Activated T-helper 1 cell treated with anti-CD3 and anti-CD28 coated beads, Interleukin-12 subunit alpha, Interleukin-12 subunit beta, Interleukin-2, Interleukin-4 antibody, amounts not matched to agents 30 ng/mL and 10 ng/mL and 1 ng/mL, durations not matched to agents 14 hours and 24 hours and 36 hours (primary cell): ENCODE results near the gene NTNG1. TPM values are rescaled to one million over a fixed set of nuclear protein-coding genes. Genes with fewer than 3 reads are reported as not detected.

Experiments used
- DNase-seq: peaks from one replicate; pipeline ENCODE4 v3.0.0; 2021; ENCODE audit warnings: low spot score
- H3K27ac Mint-ChIP-seq: one replicate; pipeline ENCODE4 v1.8.0; 2021; ENCODE audit warnings: mild to moderate bottlenecking, mixed read lengths
- H3K27me3 Mint-ChIP-seq: one replicate; pipeline ENCODE4 v1.8.0; 2022; ENCODE audit warnings: mild to moderate bottlenecking, moderate library complexity, mixed read lengths; ENCODE audit not compliant: insufficient read depth
- H3K36me3 Mint-ChIP-seq: one replicate; pipeline ENCODE4 v1.8.0; 2021; ENCODE audit warnings: low read depth, mixed read lengths
- H3K4me1 Mint-ChIP-seq: one replicate; pipeline ENCODE4 v1.8.0; 2021; ENCODE audit warnings: low read depth, mixed read lengths
- H3K4me3 Mint-ChIP-seq: one replicate; pipeline ENCODE4 v1.8.0; 2021; ENCODE audit warnings: mild to moderate bottlenecking, moderate library complexity, mixed read lengths
- H3K9me3 Mint-ChIP-seq: one replicate; pipeline ENCODE4 v1.8.0; 2021; ENCODE audit warnings: mixed read lengths
- intact Hi-C: fragments of 100-400 bp; cut with micrococcal nuclease; formaldehyde crosslinking; loops from one replicate; pipeline ENCODE4 v1.15.1; 2024
- total RNA-seq: library from RNA; stranded (reverse); gene quantifications from 2 replicates; pipeline ENCODE4 v1.2.3, GENCODE V29; 2022

Gene NTNG1
- total RNA-seq, 1 donor from 2014 or later = not detected

DNA sequence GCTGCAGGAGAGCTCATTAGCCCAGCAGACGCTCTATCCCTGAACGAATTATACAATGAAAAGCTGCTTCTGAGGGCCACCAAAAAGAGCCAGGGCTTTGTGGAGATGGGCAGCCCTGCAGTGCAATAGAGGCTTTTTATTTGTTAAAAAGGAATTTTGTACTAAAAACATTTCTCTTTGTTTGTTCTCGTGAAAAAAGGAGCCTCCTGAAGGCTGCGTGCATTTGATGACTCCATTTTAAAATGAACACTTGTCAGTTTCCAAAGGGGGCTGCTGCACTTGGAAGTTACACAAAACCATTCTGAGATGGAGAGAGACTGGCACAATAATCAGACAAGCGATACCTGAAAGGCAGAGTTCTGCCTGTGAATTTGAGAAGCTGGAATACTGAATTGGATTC is 202.8 kb downstream of the NTNG1 start:
- no peak for DNase-seq
- intact Hi-C loops = no loop called here
- Mint-ChIP-seq H3K36me3 (no peaks in the 10 kb centered on the region), H3K27ac (no peak overlapping the region), H3K27me3 (peaks cover 4% of the 10 kb centered on the region), H3K4me3 (no peak overlapping the region), H3K4me1 (no peaks in the 10 kb centered on the region), H3K9me3 (no peaks in the 10 kb centered on the region)

- DNase-seq = no peak
- Mint-ChIP-seq H3K36me3 (no peaks in the 10 kb centered on the region), H3K9me3 (no peaks in the 10 kb centered on the region), H3K27me3 (peaks cover 4% of the 10 kb centered on the region), H3K4me1 (no peaks in the 10 kb centered on the region), H3K27ac (no peak overlapping the region), H3K4me3 (no peak overlapping the region)
- intact Hi-C loops = no loop called here
Measured at GRCh38 chr1:107344268-107344760, 203.5 kb downstream of the NTNG1 start.

DNA sequence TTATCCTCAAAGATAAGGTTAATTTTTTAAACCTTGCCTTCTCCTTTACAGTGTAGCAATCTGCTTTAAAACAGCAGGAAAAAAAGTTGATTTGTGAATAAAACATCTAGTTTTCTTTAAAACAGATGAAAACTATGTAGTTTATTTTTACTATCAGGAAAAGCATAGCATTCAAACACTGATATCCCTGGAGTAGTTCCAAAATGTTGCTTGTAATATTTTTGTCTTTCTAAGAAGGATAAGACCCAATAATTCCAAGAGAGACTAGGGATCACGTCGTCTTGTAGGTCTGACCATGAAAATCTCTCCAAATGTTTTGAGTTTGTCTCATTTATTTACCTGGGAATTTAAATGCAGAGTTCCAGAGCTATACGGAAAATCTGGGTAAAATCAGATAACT is 204.0 kb downstream of the NTNG1 start:
- DNase-seq = no peak
- H3K9me3 Mint-ChIP-seq = no peaks in the 10 kb centered on the region

GRCh38 chr1:107352850-107353249 is 212.0 kb downstream of the NTNG1 start:
- Mint-ChIP-seq H3K4me3 (no peak overlapping the region), H3K4me1 (no peaks in the 10 kb centered on the region), H3K9me3 (no peaks in the 10 kb centered on the region), H3K27ac (no peak overlapping the region), H3K36me3 (no peaks in the 10 kb centered on the region), H3K27me3 (no peaks in the 10 kb centered on the region)
- DNase-seq = no peak
- intact Hi-C loops = no loop called here

More for the DNA sequence above, 204.0 kb downstream of the NTNG1 start:
- Mint-ChIP-seq H3K4me3 (no peak overlapping the region), H3K27ac (no peak overlapping the region), H3K27me3 (peaks cover 4% of the 10 kb centered on the region), H3K4me1 (no peaks in the 10 kb centered on the region), H3K36me3 (no peaks in the 10 kb centered on the region)
- intact Hi-C loops = no loop called here

GRCh38 chr1:107357376-107357775 is 216.5 kb downstream of the NTNG1 start:
- no peaks in the 10 kb centered on the region for H3K9me3 Mint-ChIP-seq
- no peak for DNase-seq
- peaks cover 2% of the 10 kb centered on the region for H3K27me3 Mint-ChIP-seq
- H3K4me1 Mint-ChIP-seq = no peaks in the 10 kb centered on the region
- intact Hi-C loops = no loop called here
- H3K36me3 Mint-ChIP-seq = no peaks in the 10 kb centered on the region
- no peak overlapping the region for H3K4me3 Mint-ChIP-seq
- H3K27ac Mint-ChIP-seq = no peak overlapping the region

DNA sequence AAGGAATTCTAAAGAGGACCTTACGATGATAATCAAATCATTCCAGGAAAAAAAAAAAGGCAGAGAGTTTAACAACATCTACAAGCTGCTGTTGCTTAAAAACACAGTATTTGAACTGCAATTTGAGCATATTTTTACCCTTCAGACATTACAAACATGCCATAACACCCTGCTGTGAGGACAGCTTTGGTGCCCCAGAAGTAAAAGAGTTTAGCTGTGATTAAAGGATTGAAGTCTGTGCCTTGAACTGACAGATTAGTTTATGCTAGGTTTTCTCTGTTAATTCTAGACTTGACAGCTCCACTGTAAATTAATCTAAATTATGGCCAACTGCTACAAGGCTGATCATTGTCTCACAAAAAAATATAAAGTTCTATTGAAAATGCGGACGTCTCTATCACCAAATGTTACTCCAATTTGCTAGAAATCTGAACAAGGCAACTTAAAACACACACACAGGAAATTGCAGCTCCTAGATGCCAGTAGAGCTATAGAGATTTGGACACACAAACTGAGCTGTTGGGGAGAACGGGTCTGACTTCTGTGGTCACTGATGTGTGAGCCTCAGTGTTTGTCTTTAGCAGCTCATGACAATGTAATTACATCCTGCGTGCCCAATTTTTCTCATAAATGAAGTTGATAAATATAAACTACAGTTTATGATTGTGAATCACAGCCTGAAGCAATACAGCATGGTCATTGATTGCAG is 217.9 kb downstream of the NTNG1 start:
- no peak for DNase-seq
- intact Hi-C loops = no loop called here
- H3K4me1 Mint-ChIP-seq = no peaks in the 10 kb centered on the region

GRCh38 chr1:107359472-107360241 is 218.8 kb downstream of the NTNG1 start:
- Mint-ChIP-seq H3K27me3 (peaks cover 2% of the 10 kb centered on the region), H3K4me3 (no peak overlapping the region), H3K27ac (no peak overlapping the region), H3K36me3 (no peaks in the 10 kb centered on the region), H3K4me1 (no peaks in the 10 kb centered on the region), H3K9me3 (no peaks in the 10 kb centered on the region)
- no peak for DNase-seq
- intact Hi-C loops = no loop called here

More for the DNA sequence above, 217.9 kb downstream of the NTNG1 start:
- peaks cover 2% of the 10 kb centered on the region for H3K27me3 Mint-ChIP-seq
- H3K36me3 Mint-ChIP-seq = no peaks in the 10 kb centered on the region
- no peak overlapping the region for H3K27ac Mint-ChIP-seq
- no peak overlapping the region for H3K4me3 Mint-ChIP-seq
- no peaks in the 10 kb centered on the region for H3K9me3 Mint-ChIP-seq

- no peak overlapping the region for H3K4me3 Mint-ChIP-seq
- intact Hi-C loops = no loop called here
- H3K9me3 Mint-ChIP-seq = no peaks in the 10 kb centered on the region
- H3K27ac Mint-ChIP-seq = no peak overlapping the region
- no peaks in the 10 kb centered on the region for H3K36me3 Mint-ChIP-seq
- peaks cover 2% of the 10 kb centered on the region for H3K27me3 Mint-ChIP-seq
- DNase-seq = no peak
- H3K4me1 Mint-ChIP-seq = no peaks in the 10 kb centered on the region
Measured at GRCh38 chr1:107362468-107363140, 221.8 kb downstream of the NTNG1 start.

DNA sequence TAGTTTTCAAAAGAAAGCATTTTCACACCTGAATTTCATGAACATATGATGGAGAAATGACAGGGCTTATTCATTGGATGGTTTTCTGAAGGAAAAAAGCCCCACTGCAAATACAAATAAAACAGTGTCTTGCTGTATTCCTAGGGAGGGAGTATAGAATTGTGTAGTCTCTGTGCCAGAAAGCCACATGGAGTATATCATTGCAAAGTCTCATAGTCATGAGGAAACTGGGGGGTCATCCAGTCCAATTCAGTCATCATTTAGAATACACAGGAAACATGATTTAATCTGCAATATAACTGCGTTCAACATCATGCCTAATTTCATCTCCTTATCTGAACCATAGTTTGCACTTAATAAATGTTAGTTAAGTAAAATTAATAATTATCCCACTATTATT is 222.3 kb downstream of the NTNG1 start:
- Mint-ChIP-seq H3K4me3 (no peak overlapping the region), H3K27ac (no peak overlapping the region), H3K4me1 (no peaks in the 10 kb centered on the region), H3K36me3 (no peaks in the 10 kb centered on the region), H3K9me3 (no peaks in the 10 kb centered on the region), H3K27me3 (peaks cover 2% of the 10 kb centered on the region)
- no peak for DNase-seq
- intact Hi-C loops = no loop called here

DNA sequence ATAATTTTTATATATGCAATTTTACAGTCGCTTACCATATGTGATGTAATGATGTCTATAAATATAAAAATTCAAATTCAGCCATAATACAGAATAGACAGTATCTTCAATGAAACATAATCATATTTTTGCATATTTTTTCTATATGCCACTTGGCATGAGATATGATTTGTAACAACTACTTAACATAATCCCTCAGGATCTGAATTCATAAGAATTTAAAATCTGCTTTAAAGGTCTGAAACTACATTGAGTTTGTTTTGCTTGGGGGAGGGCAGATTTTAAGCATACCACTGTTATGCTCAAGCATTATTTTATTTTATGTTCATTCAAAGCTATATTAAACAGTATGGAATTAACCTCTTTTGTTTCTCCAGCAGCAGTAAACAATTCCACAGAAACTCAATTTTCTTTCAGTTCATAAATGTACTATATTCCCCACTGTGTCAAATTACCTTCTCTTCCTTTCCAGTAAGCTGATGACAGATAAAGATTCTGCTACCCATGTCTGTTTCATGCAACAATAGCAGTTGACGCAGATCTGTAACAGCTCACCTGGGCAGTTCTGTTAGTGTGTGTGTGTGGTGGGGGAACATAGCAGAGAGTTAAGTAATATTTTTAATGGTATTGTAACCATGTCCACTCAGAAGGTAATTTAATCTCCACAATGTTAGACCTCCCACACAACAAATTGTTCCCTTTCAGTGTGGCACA is 224.8 kb downstream of the NTNG1 start:
- intact Hi-C loops = no loop called here
- H3K9me3 Mint-ChIP-seq = no peaks in the 10 kb centered on the region
- DNase-seq = no peak

GRCh38 chr1:107378426-107378825 is 237.6 kb downstream of the NTNG1 start:
- no peak for DNase-seq
- intact Hi-C loops = no loop called here
- Mint-ChIP-seq H3K36me3 (no peaks in the 10 kb centered on the region), H3K27me3 (peaks cover 2% of the 10 kb centered on the region), H3K4me3 (no peak overlapping the region), H3K9me3 (no peaks in the 10 kb centered on the region), H3K4me1 (no peaks in the 10 kb centered on the region), H3K27ac (no peak overlapping the region)

More for the DNA sequence above, 224.8 kb downstream of the NTNG1 start:
- Mint-ChIP-seq H3K4me1 (no peaks in the 10 kb centered on the region), H3K27ac (no peak overlapping the region), H3K4me3 (no peak overlapping the region), H3K27me3 (no peaks in the 10 kb centered on the region), H3K36me3 (no peaks in the 10 kb centered on the region)

- Mint-ChIP-seq H3K27ac (no peak overlapping the region), H3K4me1 (no peaks in the 10 kb centered on the region), H3K27me3 (peaks cover 2% of the 10 kb centered on the region), H3K4me3 (no peak overlapping the region), H3K36me3 (no peaks in the 10 kb centered on the region), H3K9me3 (no peaks in the 10 kb centered on the region)
- intact Hi-C loops = no loop called here
- DNase-seq = no peak
Measured at GRCh38 chr1:107378866-107379265, 238.0 kb downstream of the NTNG1 start.
